ENCODE data around the gene MPO.

Gene MPO

DNA sequence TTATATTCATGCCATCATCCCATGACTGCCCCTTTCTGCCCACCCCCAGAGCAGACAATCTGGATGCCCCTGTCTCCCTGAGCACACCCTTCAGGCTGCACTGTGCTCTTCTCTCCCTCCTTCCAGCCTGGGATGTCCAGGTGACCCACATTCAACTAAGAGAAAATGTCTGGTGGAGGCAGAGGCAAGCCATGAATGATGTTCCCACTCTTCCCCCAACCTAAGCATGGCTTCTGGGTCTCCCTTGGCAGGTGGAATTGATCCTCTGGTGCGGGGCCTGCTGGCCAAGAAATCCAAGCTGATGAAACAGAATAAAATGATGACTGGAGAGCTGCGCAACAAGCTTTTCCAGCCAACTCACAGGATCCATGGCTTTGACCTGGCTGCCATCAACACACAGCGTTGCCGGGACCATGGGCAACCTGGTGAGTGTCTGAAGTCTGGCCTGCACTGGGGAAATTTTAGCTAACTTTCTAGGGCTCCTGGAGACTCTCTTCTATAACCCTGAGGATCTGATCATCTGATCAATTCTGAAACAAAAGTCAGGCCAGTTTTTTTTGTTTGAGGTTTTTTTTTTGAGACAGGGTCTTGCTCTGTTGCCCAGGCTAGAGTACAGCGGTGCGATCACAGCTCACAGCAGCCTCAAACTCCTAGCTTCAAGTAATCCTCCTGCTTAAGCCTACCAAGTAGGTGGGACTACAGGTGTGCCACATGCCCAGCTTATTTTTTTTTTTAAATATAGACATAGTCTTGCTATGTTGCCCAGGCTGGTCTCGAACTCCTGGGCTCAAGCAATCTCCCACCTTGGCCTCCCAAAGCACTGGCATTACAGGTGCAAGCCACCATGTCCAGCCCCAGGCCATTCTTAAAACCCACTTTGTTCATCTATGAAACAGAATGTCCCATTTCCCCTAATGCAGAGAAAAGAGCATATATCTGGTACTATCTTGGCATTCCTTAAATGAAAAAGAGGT, 14.5 kb downstream of the MPO start:
- TF ChIP-seq, protein P1, sequence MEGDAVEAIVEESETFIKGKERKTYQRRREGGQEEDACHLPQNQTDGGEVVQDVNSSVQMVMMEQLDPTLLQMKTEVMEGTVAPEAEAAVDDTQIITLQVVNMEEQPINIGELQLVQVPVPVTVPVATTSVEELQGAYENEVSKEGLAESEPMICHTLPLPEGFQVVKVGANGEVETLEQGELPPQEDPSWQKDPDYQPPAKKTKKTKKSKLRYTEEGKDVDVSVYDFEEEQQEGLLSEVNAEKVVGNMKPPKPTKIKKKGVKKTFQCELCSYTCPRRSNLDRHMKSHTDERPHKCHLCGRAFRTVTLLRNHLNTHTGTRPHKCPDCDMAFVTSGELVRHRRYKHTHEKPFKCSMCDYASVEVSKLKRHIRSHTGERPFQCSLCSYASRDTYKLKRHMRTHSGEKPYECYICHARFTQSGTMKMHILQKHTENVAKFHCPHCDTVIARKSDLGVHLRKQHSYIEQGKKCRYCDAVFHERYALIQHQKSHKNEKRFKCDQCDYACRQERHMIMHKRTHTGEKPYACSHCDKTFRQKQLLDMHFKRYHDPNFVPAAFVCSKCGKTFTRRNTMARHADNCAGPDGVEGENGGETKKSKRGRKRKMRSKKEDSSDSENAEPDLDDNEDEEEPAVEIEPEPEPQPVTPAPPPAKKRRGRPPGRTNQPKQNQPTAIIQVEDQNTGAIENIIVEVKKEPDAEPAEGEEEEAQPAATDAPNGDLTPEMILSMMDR (IDR thresholded peaks at IDR 0.05; ENCODE audit: low read depth, low read length, missing control alignments) = no peak
- no peak overlapping the region for H3K4me3 ChIP-seq (replicated peaks; ENCODE audit: low read depth, low read length)
- no peak for DNase-seq (ENCODE audit: extremely low read depth, low read depth)

DNA sequence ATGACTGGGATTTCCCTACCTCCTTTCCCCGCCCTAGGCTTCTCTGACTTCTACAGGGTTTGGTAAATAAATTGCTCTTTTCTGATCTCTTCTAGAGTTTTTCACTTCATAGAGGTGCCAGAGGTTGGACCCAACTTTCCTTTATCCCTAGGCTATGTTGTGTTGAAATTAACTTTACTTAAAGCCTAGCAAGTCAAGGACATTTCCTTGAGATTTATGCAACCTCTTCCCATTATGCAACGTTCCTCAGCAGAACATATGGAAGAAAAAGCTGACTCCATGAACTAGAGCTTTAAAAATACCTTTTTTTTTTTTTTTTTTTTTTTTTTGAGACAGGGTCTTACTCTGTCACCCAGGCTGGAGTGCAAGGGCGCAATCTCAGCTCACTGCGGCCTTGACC, 15.5 kb downstream of the MPO start:
- TF ChIP-seq, protein P1 (IDR thresholded peaks at IDR 0.05; ENCODE audit: low read depth, low read length, missing control alignments) = no peak
- H3K4me3 ChIP-seq (replicated peaks; ENCODE audit: low read depth, low read length) = no peak overlapping the region
- no peak for DNase-seq (ENCODE audit: extremely low read depth, low read depth)

DNA sequence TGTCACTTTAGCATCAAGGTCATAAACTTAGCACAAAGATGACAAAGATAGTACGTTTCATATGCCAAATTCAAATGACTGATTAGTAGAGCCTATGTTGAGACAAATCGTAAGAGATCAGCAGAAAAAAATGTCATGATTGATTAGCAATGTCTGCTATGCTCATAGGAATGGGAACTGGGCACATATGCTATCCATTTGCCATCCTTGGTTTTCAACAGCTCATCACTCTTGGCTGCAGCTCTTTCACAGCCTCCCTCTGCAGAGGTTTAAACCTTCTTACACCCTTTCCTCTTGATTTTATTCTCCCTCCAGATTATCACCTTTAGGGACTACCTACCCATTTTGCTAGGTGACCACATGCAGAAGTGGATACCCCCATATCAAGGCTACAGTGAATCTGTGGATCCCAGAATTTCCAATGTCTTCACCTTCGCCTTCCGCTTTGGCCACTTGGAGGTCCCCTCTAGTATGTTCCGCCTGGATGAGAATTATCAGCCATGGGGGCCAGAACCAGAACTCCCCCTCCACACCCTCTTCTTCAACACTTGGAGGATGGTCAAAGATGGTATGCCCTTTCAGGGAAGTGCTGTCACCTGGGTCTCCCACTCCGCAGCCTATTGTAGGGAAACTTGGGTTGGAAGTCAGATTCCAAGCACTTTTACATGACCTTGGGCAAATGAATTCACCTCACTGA, 16.2 kb downstream of the MPO start:
- H3K4me3 ChIP-seq (replicated peaks; ENCODE audit: low read depth, low read length) = no peak overlapping the region
- DNase-seq (ENCODE audit: extremely low read depth, low read depth) = no peak
- TF ChIP-seq, protein P1 (IDR thresholded peaks at IDR 0.05; ENCODE audit: low read depth, low read length, missing control alignments) = no peak

DNA sequence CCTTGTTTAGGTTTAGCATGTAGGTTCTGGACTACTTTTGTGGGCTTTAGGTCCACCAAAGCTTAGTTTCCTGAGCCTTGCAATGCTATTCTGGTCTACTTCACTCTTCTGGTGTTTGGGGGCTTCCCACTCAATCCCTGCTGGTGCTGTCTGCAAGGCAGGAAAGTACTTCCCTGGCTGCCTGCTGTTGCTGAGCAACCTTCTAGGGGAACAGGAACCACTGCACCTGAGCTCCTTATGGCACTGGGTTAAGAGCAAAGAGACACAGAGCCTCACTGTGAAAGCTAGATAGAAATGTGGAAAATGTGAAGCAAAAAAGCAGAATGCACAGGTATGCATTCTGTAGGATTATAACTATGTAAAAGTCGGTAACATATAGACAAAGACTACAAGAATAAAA, 17.0 kb downstream of the MPO start:
- DNase-seq (ENCODE audit: extremely low read depth, low read depth) = no peak
- TF ChIP-seq, protein P1 (IDR thresholded peaks at IDR 0.05; ENCODE audit: low read depth, low read length, missing control alignments) = no peak
- no peak overlapping the region for H3K4me3 ChIP-seq (replicated peaks; ENCODE audit: low read depth, low read length)

- no peak for DNase-seq (ENCODE audit: extremely low read depth, low read depth)
- H3K4me3 ChIP-seq (replicated peaks; ENCODE audit: low read depth, low read length) = no peak overlapping the region
- TF ChIP-seq, protein P1 (IDR thresholded peaks at IDR 0.05; ENCODE audit: low read depth, low read length, missing control alignments) = no peak
Measured at GRCh38 chr17:58262149-58262548, 18.6 kb downstream of the MPO start.

DNA sequence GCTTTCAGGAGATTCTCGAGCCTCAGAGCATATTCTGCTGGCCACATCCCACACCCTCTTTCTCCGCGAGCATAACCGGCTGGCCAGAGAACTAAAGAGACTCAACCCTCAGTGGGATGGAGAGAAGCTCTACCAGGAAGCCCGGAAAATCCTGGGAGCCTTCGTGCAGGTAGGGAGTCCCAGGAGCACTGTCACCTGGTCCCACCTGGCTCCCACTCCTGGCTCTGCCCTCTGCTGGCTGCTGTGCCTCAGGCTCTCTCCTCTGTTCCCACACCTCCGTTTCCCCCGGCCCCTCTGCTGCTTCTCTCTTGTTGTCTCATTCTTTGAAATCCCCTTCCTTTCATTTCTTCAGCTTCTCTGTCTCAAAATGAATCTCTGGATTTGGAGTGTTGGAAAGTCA, 25.9 kb downstream of the MPO start:
- H3K4me3 ChIP-seq (replicated peaks; ENCODE audit: low read depth, low read length) = no peak overlapping the region
- DNase-seq (ENCODE audit: extremely low read depth, low read depth) = no peak
- TF ChIP-seq, protein P1 (IDR thresholded peaks at IDR 0.05; ENCODE audit: low read depth, low read length, missing control alignments) = no peak
